Trophoblast cell (in vitro differentiated cells and primary cell): ENCODE results near the gene DHTKD1.

Experiments used
- DNase-seq, 2 donors: peaks; one replicate each; pipeline ENCODE4 v3.0.0-alpha.2; 2016
- H2AFZ ChIP-seq: 2 replicates; pipeline ENCODE4 v1.6.1; 2013; ENCODE audit warnings: low read length, moderate library complexity, mild to moderate bottlenecking; ENCODE audit not compliant: insufficient read depth, poor library complexity
- H2AK5ac ChIP-seq: 2 replicates; pipeline ENCODE4 v1.6.1; 2013; ENCODE audit warnings: mild to moderate bottlenecking, low read length
- H2BK120ac ChIP-seq: 2 replicates; pipeline ENCODE4 v1.6.1; 2013; ENCODE audit warnings: low read length, mild to moderate bottlenecking, moderate library complexity; ENCODE audit not compliant: insufficient read depth, poor library complexity
- H2BK12ac ChIP-seq: 2 replicates; pipeline ENCODE4 v1.6.1; 2013; ENCODE audit warnings: mild to moderate bottlenecking, low read length, moderate library complexity
- H2BK5ac ChIP-seq: 2 replicates; pipeline ENCODE4 v1.6.1; 2013; ENCODE audit warnings: low read length, low read depth, moderate library complexity, mild to moderate bottlenecking; ENCODE audit not compliant: poor library complexity
- H3K14ac ChIP-seq: 2 replicates; pipeline ENCODE4 v1.6.1; 2013; ENCODE audit warnings: mild to moderate bottlenecking, low read length
- H3K18ac ChIP-seq: 2 replicates; pipeline ENCODE4 v1.6.1; 2013; ENCODE audit warnings: mild to moderate bottlenecking, low read length
- H3K23ac ChIP-seq: 2 replicates; pipeline ENCODE4 v1.6.1; 2013; ENCODE audit warnings: low read length
- H3K27ac ChIP-seq: 2 replicates; pipeline ENCODE4 v1.5.1; 2013; ENCODE audit warnings: low read depth, mild to moderate bottlenecking, inconsistent platforms, low read length, moderate library complexity
- H3K27me3 ChIP-seq: 2 replicates; pipeline ENCODE4 v1.6.1; 2013; ENCODE audit warnings: inconsistent platforms, mild to moderate bottlenecking, low read length, moderate library complexity; ENCODE audit not compliant: insufficient read depth
- H3K36me3 ChIP-seq, 2 experiments: 1 replicate in 1 of 2; 2 replicates in 1 of 2; pipeline ENCODE4 v1.6.1; 2013; ENCODE audit warnings: low read length in 2 of 2, mild to moderate bottlenecking in 2 of 2, moderate library complexity in 1 of 2; ENCODE audit not compliant: insufficient read depth in 2 of 2, control insufficient read depth in 1 of 2
- H3K4ac ChIP-seq: 2 replicates; pipeline ENCODE4 v1.6.1; 2013; ENCODE audit warnings: low read depth, mild to moderate bottlenecking, low read length, moderate library complexity
- H3K4me1 ChIP-seq, 2 experiments: 1 replicate in 1 of 2; 2 replicates in 1 of 2; pipeline ENCODE4 v1.6.1; 2013; ENCODE audit warnings: low read length in 2 of 2, mild to moderate bottlenecking in 2 of 2, moderate library complexity in 1 of 2; ENCODE audit not compliant: insufficient read depth in 2 of 2, control insufficient read depth in 1 of 2
- H3K4me2 ChIP-seq: 2 replicates; pipeline ENCODE4 v1.6.1; 2013; ENCODE audit warnings: inconsistent platforms, mild to moderate bottlenecking, low read length, moderate library complexity
- H3K4me3 ChIP-seq: 2 replicates; pipeline ENCODE4 v1.5.1; 2013; ENCODE audit warnings: mild to moderate bottlenecking, low read depth, low read length, inconsistent platforms
- H3K79me1 ChIP-seq: one replicate; pipeline ENCODE4 v1.6.1; 2013; ENCODE audit warnings: low read length
- H3K79me2 ChIP-seq: 2 replicates; pipeline ENCODE4 v1.6.1; 2013; ENCODE audit warnings: low read length, mild to moderate bottlenecking; ENCODE audit not compliant: control insufficient read depth, insufficient read depth, poor library complexity
- H3K9ac ChIP-seq: 2 replicates; pipeline ENCODE4 v1.6.1; 2013; ENCODE audit warnings: mild to moderate bottlenecking, low read length
- H3K9me3 ChIP-seq: 2 replicates; pipeline ENCODE4 v1.6.1; 2013; ENCODE audit warnings: low read depth, mild to moderate bottlenecking, control low read depth, inconsistent platforms, low read length; ENCODE audit not compliant: insufficient read depth
- H4K12ac ChIP-seq: 2 replicates; pipeline ENCODE4 v1.6.1; 2013; ENCODE audit warnings: low read depth, mild to moderate bottlenecking, low read length, moderate library complexity
- H4K8ac ChIP-seq: 2 replicates; pipeline ENCODE4 v1.6.1; 2013; ENCODE audit warnings: low read depth, mild to moderate bottlenecking, low read length, moderate library complexity
- H4K91ac ChIP-seq: one replicate; pipeline ENCODE4 v1.6.1; 2013; ENCODE audit warnings: low read depth, mild to moderate bottlenecking, low read length, moderate library complexity
- WGBS: extraction: QIAGEN DNeasy Blood & Tissue Kit; methylation state at CpG from one replicate; pipeline ENCODE4 v1.1.7; 2013; ENCODE audit warnings: missing lambda C conversion rate; ENCODE audit not compliant: insufficient read length, insufficient coverage; ENCODE audit errors: extremely low coverage; 5-methylcytosine and 5-hydroxymethylcytosine counted together

DHTKD1 gene

DNA sequence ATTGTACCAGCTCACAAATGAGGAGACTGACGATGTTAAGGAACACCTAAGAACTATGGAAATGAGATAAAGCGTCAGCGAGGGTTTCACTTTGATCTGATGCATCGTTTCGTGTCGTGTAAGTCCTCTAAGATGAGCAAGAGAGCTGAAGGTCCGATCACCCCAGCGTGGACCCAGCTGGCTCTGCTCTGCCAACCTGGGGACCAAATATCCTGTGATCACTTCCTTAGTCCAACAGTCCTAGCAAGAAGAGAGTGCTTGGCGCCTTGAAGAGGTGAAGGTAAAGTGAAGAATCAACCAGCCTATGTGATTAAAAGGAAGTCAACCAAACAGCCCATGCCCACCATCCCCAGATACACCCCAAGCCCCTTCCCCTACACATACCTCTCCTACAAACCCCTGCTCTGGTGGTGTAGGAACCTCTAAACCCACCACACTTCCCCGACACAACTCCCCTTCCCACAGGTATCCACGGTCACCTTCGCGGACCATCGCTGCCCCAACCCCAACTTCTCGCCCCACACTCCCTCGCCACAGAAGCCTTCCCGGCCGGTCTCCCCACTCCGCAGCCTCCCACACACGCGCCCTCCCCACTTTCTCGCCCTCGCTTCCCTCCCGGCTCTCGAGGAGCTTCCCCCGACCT is 26.9 kb upstream of the DHTKD1 start:
- no CpG with 5 or more reads among the region's 26 CpGs for WGBS
- H3K27me3 ChIP-seq: no peaks in the 10 kb centered on the region
- peak overlapping the region; percentile 95 for H3K4me2 ChIP-seq
- H3K9ac ChIP-seq: peak overlapping the region; percentile 99
- peaks cover 0 to 2% of the 10 kb centered on the region in 2 experiments for H3K4me1 ChIP-seq
- no peak overlapping the region for H2BK12ac ChIP-seq
- peak overlapping the region; percentile 88 for H2AFZ ChIP-seq
- peak overlapping the region; percentile 96 for H4K8ac ChIP-seq
- peak overlapping the region; percentile 97 for H4K12ac ChIP-seq
- H2BK120ac ChIP-seq: peak overlapping the region; percentile 85
- H4K91ac ChIP-seq: peak overlapping the region; percentile 93
- peak; percentile 21 to 40 for DNase-seq
- peak overlapping the region; percentile 94 for H3K18ac ChIP-seq
- H3K9me3 ChIP-seq: peaks cover 2% of the 10 kb centered on the region
- H3K79me2 ChIP-seq: peaks cover 16% of the 10 kb centered on the region
- H2BK5ac ChIP-seq: peak overlapping the region; percentile 92
- H3K27ac ChIP-seq: peak overlapping the region; percentile 87
- peak overlapping the region; percentile 95 for H3K14ac ChIP-seq
- H2AK5ac ChIP-seq: peak overlapping the region; percentile 18
- no peak overlapping the region for H3K23ac ChIP-seq
- no peaks in the 10 kb centered on the region for H3K36me3 ChIP-seq
- H3K79me1 ChIP-seq: peaks cover 9% of the 10 kb centered on the region
- peak overlapping the region; percentile 96 for H3K4me3 ChIP-seq
- peak overlapping the region; percentile 81 for H3K4ac ChIP-seq

DNA sequence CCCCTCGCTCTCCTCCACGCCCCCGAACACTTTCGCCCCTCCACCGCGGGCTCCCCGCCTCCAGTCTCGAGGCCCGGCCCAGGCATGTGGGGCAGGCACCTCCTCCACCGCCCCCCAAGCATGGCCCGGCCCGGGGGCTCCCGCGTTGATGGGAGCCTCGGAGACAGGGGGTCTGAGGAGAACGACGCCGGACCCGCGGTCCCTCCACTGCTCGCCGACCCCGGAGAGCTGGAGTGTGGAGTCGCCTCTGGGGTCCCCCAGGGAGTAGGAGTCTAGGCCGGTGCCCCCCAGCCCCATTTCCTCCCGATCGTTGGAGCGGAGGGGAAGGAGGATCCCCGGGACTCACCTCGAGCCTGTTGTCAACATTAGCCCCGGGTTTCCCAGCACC is 26.4 kb upstream of the DHTKD1 start:
- peak overlapping the region; percentile 96 for H3K4me3 ChIP-seq
- peak overlapping the region; percentile 95 for H3K4me2 ChIP-seq

GRCh38 chr10:12042797-12043651 is 25.7 kb upstream of the DHTKD1 start, which contains the start of gene UPF2:
Gene UPF2 (minus strand): TSS chr10:12042809. CDS start chr10:12035423, 7,386 bp downstream.
- peak within 1 kb of the TSS; percentile 95 for H3K4me2 ChIP-seq
- peak; percentile 96 to 97 for DNase-seq
- H3K79me1 ChIP-seq: peaks cover 9% of the 10 kb centered on the region
- no peaks in the 10 kb centered on the region for H3K36me3 ChIP-seq
- H3K4me3 ChIP-seq: peak within 1 kb of the TSS; percentile 96
- H3K4ac ChIP-seq: peak within 1 kb of the TSS; percentile 95
- H3K18ac ChIP-seq: peak within 1 kb of the TSS; percentile 99
- peak within 1 kb of the TSS; percentile 99 for H4K91ac ChIP-seq
- no peaks in the 10 kb centered on the region for H3K27me3 ChIP-seq
- H2BK12ac ChIP-seq: peak within 1 kb of the TSS; percentile 64
- peak within 1 kb of the TSS; percentile 87 for H3K27ac ChIP-seq
- H2AFZ ChIP-seq: peak within 1 kb of the TSS; percentile 88
- no peak within 1 kb of the TSS for H3K23ac ChIP-seq
- peak within 1 kb of the TSS; percentile 95 for H3K14ac ChIP-seq
- H3K4me1 ChIP-seq: peaks cover 0 to 2% of the 10 kb centered on the region in 2 experiments
- peak within 1 kb of the TSS; percentile 97 for H4K12ac ChIP-seq
- H3K9ac ChIP-seq: peak within 1 kb of the TSS; percentile 99
- peak within 1 kb of the TSS; percentile 96 for H4K8ac ChIP-seq
- H2AK5ac ChIP-seq: peak within 1 kb of the TSS; percentile 18
- peak within 1 kb of the TSS; percentile 100 for H2BK5ac ChIP-seq
- no CpG with 5 or more reads among the region's 56 CpGs for whole genome bisulfite sequencing
- peak within 1 kb of the TSS; percentile 97 for H2BK120ac ChIP-seq
- peaks cover 2% of the 10 kb centered on the region for H3K9me3 ChIP-seq
- H3K79me2 ChIP-seq: peaks cover 16% of the 10 kb centered on the region

More for the DNA sequence above, 26.4 kb upstream of the DHTKD1 start:
- DNase-seq: peak in 1 of 2 donors; percentile 2
- H4K8ac ChIP-seq: peak overlapping the region; percentile 96
- H3K9me3 ChIP-seq: peaks cover 2% of the 10 kb centered on the region
- peak overlapping the region; percentile 99 for H3K9ac ChIP-seq
- WGBS: no CpG with 5 or more reads among the region's 31 CpGs
- peak overlapping the region; percentile 18 for H2AK5ac ChIP-seq
- H3K27ac ChIP-seq: peak overlapping the region; percentile 87
- H3K14ac ChIP-seq: peak overlapping the region; percentile 95
- H3K79me1 ChIP-seq: peaks cover 9% of the 10 kb centered on the region
- peaks cover 16% of the 10 kb centered on the region for H3K79me2 ChIP-seq
- no peaks in the 10 kb centered on the region for H3K27me3 ChIP-seq
- peak overlapping the region; percentile 81 for H3K4ac ChIP-seq
- peak overlapping the region; percentile 93 for H4K91ac ChIP-seq
- H3K4me1 ChIP-seq: peaks cover 0 to 2% of the 10 kb centered on the region in 2 experiments
- H4K12ac ChIP-seq: peak overlapping the region; percentile 97
- H2BK5ac ChIP-seq: peak overlapping the region; percentile 92
- peak overlapping the region; percentile 88 for H2AFZ ChIP-seq
- H2BK120ac ChIP-seq: peak overlapping the region; percentile 85
- H3K23ac ChIP-seq: no peak overlapping the region
- peak overlapping the region; percentile 64 for H2BK12ac ChIP-seq
- H3K18ac ChIP-seq: peak overlapping the region; percentile 94
- H3K36me3 ChIP-seq: no peaks in the 10 kb centered on the region

DNA sequence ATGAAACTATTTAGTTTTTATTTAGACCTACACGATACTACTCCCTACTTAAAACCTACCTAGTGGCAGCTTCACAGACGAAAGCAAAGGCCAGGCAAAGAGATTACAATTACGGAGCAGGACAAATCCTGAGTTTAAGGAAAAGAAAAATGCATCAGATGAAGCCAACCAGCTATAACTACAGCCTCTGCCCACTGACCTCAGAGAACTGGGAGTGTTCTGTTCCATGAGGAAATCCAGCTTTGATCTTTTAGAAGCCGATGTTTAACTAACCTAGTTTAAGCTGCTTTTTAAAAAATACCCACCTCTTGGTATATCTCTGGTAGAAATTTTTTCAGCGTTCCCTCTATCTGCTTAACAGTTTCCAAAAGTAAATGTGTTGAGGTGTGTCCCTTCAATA is 23.2 kb upstream of the DHTKD1 start:
- H2BK5ac ChIP-seq: no peak overlapping the region
- no peak overlapping the region for H2AFZ ChIP-seq
- H3K4me3 ChIP-seq: no peak overlapping the region
- H3K18ac ChIP-seq: no peak overlapping the region
- H3K4ac ChIP-seq: no peak overlapping the region
- no peaks in the 10 kb centered on the region for H3K36me3 ChIP-seq
- H4K12ac ChIP-seq: no peak overlapping the region
- H3K9me3 ChIP-seq: peaks cover 2% of the 10 kb centered on the region
- peaks cover 9% of the 10 kb centered on the region for H3K79me1 ChIP-seq
- no peak overlapping the region for H2BK12ac ChIP-seq
- H3K79me2 ChIP-seq: peaks cover 11% of the 10 kb centered on the region
- no peak overlapping the region for H4K8ac ChIP-seq
- H3K4me1 ChIP-seq: peaks cover 0 to 2% of the 10 kb centered on the region in 2 experiments
- no peak overlapping the region for H3K14ac ChIP-seq
- no peak overlapping the region for H3K4me2 ChIP-seq
- H2AK5ac ChIP-seq: no peak overlapping the region
- no peak for DNase-seq
- no peak overlapping the region for H2BK120ac ChIP-seq
- WGBS: no CpG with 5 or more reads among the region's 5 CpGs
- H3K23ac ChIP-seq: no peak overlapping the region
- H3K27me3 ChIP-seq: no peaks in the 10 kb centered on the region
- H3K27ac ChIP-seq: no peak overlapping the region
- H3K9ac ChIP-seq: no peak overlapping the region
- H4K91ac ChIP-seq: no peak overlapping the region
